Trophoblast cell (in vitro differentiated cells and primary cell): Measurements from ENCODE around the gene CNIH3.
"Not testable (repeated sequence)": the region's sequence is repeated elsewhere in the genome, so short reads cannot be mapped to it uniquely, and the experiment has no call there.

Source experiments
- DNase-seq, 2 donors: peaks; one replicate each; pipeline ENCODE4 v3.0.0-alpha.2; 2016
- H2AFZ ChIP-seq: 2 replicates; pipeline ENCODE4 v1.6.1; 2013; ENCODE audit warnings: low read length, moderate library complexity, mild to moderate bottlenecking; ENCODE audit not compliant: insufficient read depth, poor library complexity
- H2AK5ac ChIP-seq: 2 replicates; pipeline ENCODE4 v1.6.1; 2013; ENCODE audit warnings: mild to moderate bottlenecking, low read length
- H2BK120ac ChIP-seq: 2 replicates; pipeline ENCODE4 v1.6.1; 2013; ENCODE audit warnings: low read length, mild to moderate bottlenecking, moderate library complexity; ENCODE audit not compliant: insufficient read depth, poor library complexity
- H2BK12ac ChIP-seq: 2 replicates; pipeline ENCODE4 v1.6.1; 2013; ENCODE audit warnings: mild to moderate bottlenecking, low read length, moderate library complexity
- H2BK5ac ChIP-seq: 2 replicates; pipeline ENCODE4 v1.6.1; 2013; ENCODE audit warnings: low read length, low read depth, moderate library complexity, mild to moderate bottlenecking; ENCODE audit not compliant: poor library complexity
- H3K14ac ChIP-seq: 2 replicates; pipeline ENCODE4 v1.6.1; 2013; ENCODE audit warnings: mild to moderate bottlenecking, low read length
- H3K18ac ChIP-seq: 2 replicates; pipeline ENCODE4 v1.6.1; 2013; ENCODE audit warnings: mild to moderate bottlenecking, low read length
- H3K23ac ChIP-seq: 2 replicates; pipeline ENCODE4 v1.6.1; 2013; ENCODE audit warnings: low read length
- H3K27ac ChIP-seq: 2 replicates; pipeline ENCODE4 v1.5.1; 2013; ENCODE audit warnings: low read depth, mild to moderate bottlenecking, inconsistent platforms, low read length, moderate library complexity
- H3K27me3 ChIP-seq: 2 replicates; pipeline ENCODE4 v1.6.1; 2013; ENCODE audit warnings: inconsistent platforms, mild to moderate bottlenecking, low read length, moderate library complexity; ENCODE audit not compliant: insufficient read depth
- H3K36me3 ChIP-seq, 2 experiments: 1 replicate in 1 of 2; 2 replicates in 1 of 2; pipeline ENCODE4 v1.6.1; 2013; ENCODE audit warnings: low read length in 2 of 2, mild to moderate bottlenecking in 2 of 2, moderate library complexity in 1 of 2; ENCODE audit not compliant: insufficient read depth in 2 of 2, control insufficient read depth in 1 of 2
- H3K4ac ChIP-seq: 2 replicates; pipeline ENCODE4 v1.6.1; 2013; ENCODE audit warnings: low read depth, mild to moderate bottlenecking, low read length, moderate library complexity
- H3K4me1 ChIP-seq, 2 experiments: 1 replicate in 1 of 2; 2 replicates in 1 of 2; pipeline ENCODE4 v1.6.1; 2013; ENCODE audit warnings: low read length in 2 of 2, mild to moderate bottlenecking in 2 of 2, moderate library complexity in 1 of 2; ENCODE audit not compliant: insufficient read depth in 2 of 2, control insufficient read depth in 1 of 2
- H3K4me2 ChIP-seq: 2 replicates; pipeline ENCODE4 v1.6.1; 2013; ENCODE audit warnings: inconsistent platforms, mild to moderate bottlenecking, low read length, moderate library complexity
- H3K4me3 ChIP-seq: 2 replicates; pipeline ENCODE4 v1.5.1; 2013; ENCODE audit warnings: mild to moderate bottlenecking, low read depth, low read length, inconsistent platforms
- H3K79me1 ChIP-seq: one replicate; pipeline ENCODE4 v1.6.1; 2013; ENCODE audit warnings: low read length
- H3K79me2 ChIP-seq: 2 replicates; pipeline ENCODE4 v1.6.1; 2013; ENCODE audit warnings: low read length, mild to moderate bottlenecking; ENCODE audit not compliant: control insufficient read depth, insufficient read depth, poor library complexity
- H3K9ac ChIP-seq: 2 replicates; pipeline ENCODE4 v1.6.1; 2013; ENCODE audit warnings: mild to moderate bottlenecking, low read length
- H3K9me3 ChIP-seq: 2 replicates; pipeline ENCODE4 v1.6.1; 2013; ENCODE audit warnings: low read depth, mild to moderate bottlenecking, control low read depth, inconsistent platforms, low read length; ENCODE audit not compliant: insufficient read depth
- H4K12ac ChIP-seq: 2 replicates; pipeline ENCODE4 v1.6.1; 2013; ENCODE audit warnings: low read depth, mild to moderate bottlenecking, low read length, moderate library complexity
- H4K8ac ChIP-seq: 2 replicates; pipeline ENCODE4 v1.6.1; 2013; ENCODE audit warnings: low read depth, mild to moderate bottlenecking, low read length, moderate library complexity
- H4K91ac ChIP-seq: one replicate; pipeline ENCODE4 v1.6.1; 2013; ENCODE audit warnings: low read depth, mild to moderate bottlenecking, low read length, moderate library complexity
- WGBS: extraction: QIAGEN DNeasy Blood & Tissue Kit; methylation state at CpG from one replicate; pipeline ENCODE4 v1.1.7; 2013; ENCODE audit warnings: missing lambda C conversion rate; ENCODE audit not compliant: insufficient read length, insufficient coverage; ENCODE audit errors: extremely low coverage; 5-methylcytosine and 5-hydroxymethylcytosine counted together

CNIH3 gene

DNA sequence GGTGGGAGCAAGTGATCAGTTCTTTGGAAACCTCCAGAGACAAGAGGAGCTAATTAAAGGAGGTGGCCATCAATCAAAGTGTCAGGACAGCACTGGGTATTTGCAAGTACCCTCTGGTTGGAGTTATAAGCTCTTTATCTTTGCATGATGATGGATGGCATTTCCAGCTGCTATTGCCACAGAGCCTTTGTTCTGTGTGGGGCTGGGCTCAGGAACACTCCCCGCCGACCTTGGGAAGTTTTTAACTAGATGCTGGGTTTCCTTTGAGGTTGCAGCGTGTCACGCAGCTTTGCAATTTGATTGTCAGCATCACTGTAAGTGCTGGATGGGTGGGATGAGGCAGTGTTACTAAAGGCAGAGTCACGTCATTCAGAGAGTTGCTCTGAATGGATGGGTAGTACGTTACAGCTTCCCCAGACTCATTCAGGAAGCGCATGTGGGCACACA is 68.9 kb downstream of the CNIH3 start:
- no peak overlapping the region for H3K4ac ChIP-seq
- no peaks in the 10 kb centered on the region for H3K4me1 ChIP-seq
- no peak overlapping the region for H3K4me3 ChIP-seq
- H3K27ac ChIP-seq: no peak overlapping the region
- no peak overlapping the region for H3K23ac ChIP-seq
- no peak overlapping the region for H2AFZ ChIP-seq
- no peak overlapping the region for H2BK12ac ChIP-seq
- no peak overlapping the region for H4K91ac ChIP-seq
- H3K18ac ChIP-seq: no peak overlapping the region
- H2AK5ac ChIP-seq: no peak overlapping the region
- no peaks in the 10 kb centered on the region for H3K79me2 ChIP-seq
- no peak overlapping the region for H4K12ac ChIP-seq
- no peak overlapping the region for H2BK120ac ChIP-seq
- H3K9ac ChIP-seq: no peak overlapping the region
- DNase-seq: no peak
- H3K14ac ChIP-seq: no peak overlapping the region
- no CpG with 5 or more reads among the region's 7 CpGs for WGBS
- H3K9me3 ChIP-seq: peaks cover 4% of the 10 kb centered on the region
- H3K4me2 ChIP-seq: no peak overlapping the region
- no peaks in the 10 kb centered on the region for H3K79me1 ChIP-seq
- no peak overlapping the region for H2BK5ac ChIP-seq
- no peak overlapping the region for H4K8ac ChIP-seq
- H3K27me3 ChIP-seq: no peaks in the 10 kb centered on the region
- H3K36me3 ChIP-seq: no peaks in the 10 kb centered on the region

DNA sequence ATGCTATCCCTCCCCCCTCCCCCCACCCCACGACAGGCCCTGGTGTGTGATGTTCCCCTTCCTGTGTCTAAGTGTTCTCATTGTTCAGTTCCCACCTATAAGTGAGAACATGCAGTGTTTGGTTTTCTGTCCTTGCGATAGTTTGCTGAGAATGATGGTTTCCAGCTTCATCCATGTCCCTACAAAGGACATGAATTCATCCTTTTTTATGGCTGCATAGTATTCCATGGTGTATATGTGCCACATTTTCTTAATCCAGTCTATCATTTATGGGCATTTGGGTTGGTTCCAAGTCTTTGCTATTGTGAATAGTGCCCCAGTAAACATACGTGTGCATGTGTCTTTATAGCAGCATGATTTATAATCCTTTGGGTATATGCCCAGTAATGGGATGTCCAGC is 70.0 kb downstream of the CNIH3 start:
- not testable (repeated sequence) for H4K91ac ChIP-seq, H2BK12ac ChIP-seq, H2AK5ac ChIP-seq, H4K8ac ChIP-seq, H3K27ac ChIP-seq, H3K79me1 ChIP-seq, H3K18ac ChIP-seq, H4K12ac ChIP-seq, H3K79me2 ChIP-seq, H2BK5ac ChIP-seq, H3K14ac ChIP-seq, H3K4ac ChIP-seq, H3K4me3 ChIP-seq, H2BK120ac ChIP-seq, H3K9me3 ChIP-seq, H3K4me1 ChIP-seq, H3K9ac ChIP-seq, H3K27me3 ChIP-seq, H2AFZ ChIP-seq, H3K36me3 ChIP-seq, H3K23ac ChIP-seq, H3K4me2 ChIP-seq, DNase-seq
- no CpG with 5 or more reads among the region's 3 CpGs for WGBS

DNA sequence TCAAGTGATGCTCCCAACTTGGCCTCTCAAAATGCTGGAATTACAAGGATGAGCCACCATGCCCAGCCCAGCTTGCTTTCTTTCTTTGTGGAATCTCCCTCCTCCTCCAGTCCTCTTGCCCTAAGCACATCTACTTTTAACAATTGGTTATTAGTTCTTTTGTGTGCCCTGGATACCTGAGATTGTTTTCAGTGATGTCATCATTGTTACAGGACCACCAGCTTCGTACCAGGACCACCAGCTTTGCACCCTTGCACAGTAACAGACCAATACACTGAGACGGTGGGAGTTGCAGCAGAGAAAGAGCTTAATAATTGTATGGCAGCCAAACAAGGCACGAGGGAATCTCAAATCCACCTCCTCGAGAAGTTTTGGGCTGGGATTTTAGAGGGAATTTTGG is 71.3 kb downstream of the CNIH3 start:
- WGBS: no CpG with 5 or more reads among the region's 4 CpGs
- Histone ChIP-seq H3K4ac (no peak overlapping the region), H3K9me3 (peaks cover 4% of the 10 kb centered on the region), H2BK12ac (no peak overlapping the region), H4K91ac (no peak overlapping the region), H3K79me2 (no peaks in the 10 kb centered on the region), H4K8ac (no peak overlapping the region), H3K9ac (no peak overlapping the region), H2AFZ (no peak overlapping the region), H3K27me3 (no peaks in the 10 kb centered on the region), H3K4me1 (no peaks in the 10 kb centered on the region), H2BK5ac (no peak overlapping the region), H3K27ac (no peak overlapping the region), H3K36me3 (no peaks in the 10 kb centered on the region), H3K14ac (no peak overlapping the region), H3K4me3 (no peak overlapping the region), H4K12ac (no peak overlapping the region), H3K4me2 (no peak overlapping the region), H2AK5ac (no peak overlapping the region), H3K23ac (no peak overlapping the region), H3K18ac (no peak overlapping the region), H3K79me1 (no peaks in the 10 kb centered on the region), H2BK120ac (no peak overlapping the region)
- no peak for DNase-seq

DNA sequence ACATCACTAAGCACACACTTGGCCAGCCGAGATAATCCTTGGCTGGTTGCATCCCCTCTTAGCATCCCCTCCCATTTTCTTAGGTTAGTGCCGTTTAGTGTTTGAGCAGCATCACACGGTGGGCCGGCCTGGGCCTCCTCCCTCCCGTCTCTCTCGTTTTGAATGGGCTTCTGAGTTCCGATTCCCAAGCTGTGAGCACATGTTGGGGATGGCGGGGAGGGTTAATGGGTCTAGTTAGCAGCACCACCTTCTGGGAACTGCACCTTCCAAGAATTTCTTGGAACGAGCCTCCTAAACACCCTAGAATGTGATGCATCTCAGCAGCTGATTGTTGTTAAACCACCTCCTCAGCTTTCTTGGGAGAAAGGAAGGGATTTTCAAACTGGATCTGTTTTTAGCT is 73.3 kb downstream of the CNIH3 start:
- Histone ChIP-seq H3K4ac (no peak overlapping the region), H3K27me3 (no peaks in the 10 kb centered on the region), H2BK5ac (no peak overlapping the region), H2AK5ac (no peak overlapping the region), H3K79me2 (no peaks in the 10 kb centered on the region), H3K9me3 (peaks cover 3% of the 10 kb centered on the region), H3K14ac (no peak overlapping the region), H2AFZ (no peak overlapping the region), H3K27ac (no peak overlapping the region), H4K91ac (no peak overlapping the region), H3K36me3 (no peaks in the 10 kb centered on the region), H3K4me2 (no peak overlapping the region), H3K23ac (no peak overlapping the region), H3K4me3 (no peak overlapping the region), H3K4me1 (no peaks in the 10 kb centered on the region), H2BK12ac (no peak overlapping the region), H3K18ac (no peak overlapping the region), H4K8ac (no peak overlapping the region), H2BK120ac (no peak overlapping the region), H3K9ac (no peak overlapping the region), H4K12ac (no peak overlapping the region), H3K79me1 (no peaks in the 10 kb centered on the region)
- DNase-seq: no peak
- WGBS: no CpG with 5 or more reads among the region's 9 CpGs
